T-helper 22 cell (primary cell): ENCODE data around the gene SLC8A1.

Source experiments
- DNase-seq: peaks from one replicate; pipeline ENCODE4 v3.0.0-alpha.2; 2020; ENCODE audit warnings: low read depth

The SLC8A1 gene

GRCh38 chr2:40386177-40386576, 65.7 kb downstream of the SLC8A1 start:
- no peak for DNase-seq

GRCh38 chr2:40384714-40385113, 67.2 kb downstream of the SLC8A1 start:
- DNase-seq, result no peak

GRCh38 chr2:40384233-40384632, 67.7 kb downstream of the SLC8A1 start:
- no peak for DNase-seq

- no peak for DNase-seq
These were observed 71.2 kb downstream of the SLC8A1 start for GRCh38 chr2:40380721-40381120.

GRCh38 chr2:40380041-40380440, 71.8 kb downstream of the SLC8A1 start:
- no peak for DNase-seq

GRCh38 chr2:40374543-40375240, 77.2 kb downstream of the SLC8A1 start:
- no peak for DNase-seq

- DNase-seq, result no peak
These were observed 78.8 kb downstream of the SLC8A1 start for GRCh38 chr2:40373111-40373510.

- no peak for DNase-seq
These were observed 79.5 kb downstream of the SLC8A1 start for GRCh38 chr2:40372283-40372985.

- no peak for DNase-seq
These were observed 80.2 kb downstream of the SLC8A1 start for GRCh38 chr2:40371525-40372282.

- no peak for DNase-seq
These were observed 81.9 kb downstream of the SLC8A1 start for GRCh38 chr2:40370007-40370395.

GRCh38 chr2:40369267-40370006, 82.5 kb downstream of the SLC8A1 start:
- DNase-seq, result no peak

GRCh38 chr2:40367652-40368051, 84.2 kb downstream of the SLC8A1 start:
- no peak for DNase-seq

GRCh38 chr2:40367032-40367431, 84.9 kb downstream of the SLC8A1 start:
- DNase-seq, result no peak

GRCh38 chr2:40364151-40364874, 87.6 kb downstream of the SLC8A1 start:
- no peak for DNase-seq

GRCh38 chr2:40363631-40364030, 88.3 kb downstream of the SLC8A1 start:
- DNase-seq, result no peak

GRCh38 chr2:40363231-40363630, 88.7 kb downstream of the SLC8A1 start:
- no peak for DNase-seq

GRCh38 chr2:40361478-40361877, 90.4 kb downstream of the SLC8A1 start:
- DNase-seq, result no peak

GRCh38 chr2:40360652-40361051, 91.2 kb downstream of the SLC8A1 start:
- DNase-seq, result no peak

GRCh38 chr2:40359811-40360210, 92.1 kb downstream of the SLC8A1 start:
- no peak for DNase-seq

- DNase-seq, result no peak
These were observed 93.1 kb downstream of the SLC8A1 start for GRCh38 chr2:40358783-40359182.

- no peak for DNase-seq
These were observed 94.2 kb downstream of the SLC8A1 start for GRCh38 chr2:40357667-40358066.

- no peak for DNase-seq
These were observed 96.4 kb downstream of the SLC8A1 start for GRCh38 chr2:40355451-40355850.
